Stimulated activated CD4-positive, alpha-beta T cell treated with anti-CD3 and anti-CD28 coated beads, Interleukin-12 subunit alpha, Interleukin-12 subunit beta, amount 100 ng/mL, for 24 hours (primary cell): ENCODE results near the gene KCNK5.

Source experiments
- DNase-seq, 2 experiments: peaks; one replicate each; pipeline ENCODE4 v3.0.0-alpha.2; 2020; ENCODE audit warnings: low read depth in 2 of 2

The KCNK5 gene

GRCh38 chr6:39172377-39172757 lies 56.9 kb downstream of the KCNK5 start:
- no peak for DNase-seq

DNA sequence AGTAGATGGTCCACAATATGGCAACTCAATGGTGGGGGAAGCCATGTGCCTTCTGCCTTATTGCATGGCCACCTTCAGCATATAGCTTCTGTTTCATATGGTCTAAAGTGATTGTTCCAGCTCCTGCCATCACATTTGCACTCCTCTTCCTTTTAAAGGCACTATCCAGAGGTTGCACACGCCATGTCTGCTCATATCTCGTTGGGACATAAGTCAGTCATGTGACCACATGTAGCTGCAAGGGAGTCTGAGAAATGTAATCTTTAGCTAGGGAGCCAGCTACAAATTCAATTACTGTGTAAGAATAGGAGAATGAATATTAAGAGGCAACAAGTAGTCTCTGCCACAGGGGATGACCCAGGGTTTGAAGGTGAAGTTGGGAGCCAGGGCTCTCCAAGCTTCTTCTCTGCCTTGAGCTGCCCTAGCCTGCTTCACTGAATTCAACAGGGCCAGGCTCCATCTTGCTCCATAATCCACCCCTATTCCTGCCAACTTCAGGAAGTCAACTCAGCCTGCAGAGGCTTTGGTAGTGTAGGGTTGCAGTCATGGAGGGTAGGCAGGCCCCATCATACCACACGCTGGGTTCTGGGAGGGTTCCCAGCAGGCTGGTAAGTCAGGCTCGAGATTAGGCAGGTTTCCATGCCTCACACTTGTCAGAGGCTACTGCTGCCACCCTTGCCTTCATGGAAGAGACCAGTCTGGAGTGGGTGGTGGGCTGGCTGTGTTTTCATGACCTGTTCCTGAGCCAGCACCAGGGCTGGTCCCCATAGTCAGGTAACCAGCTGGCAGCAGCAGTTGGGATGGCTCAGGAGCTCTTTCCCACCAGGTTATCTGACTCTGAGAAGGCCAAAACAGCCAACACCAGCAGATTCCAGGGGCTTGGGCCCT lies 57.5 kb downstream of the KCNK5 start:
- no peak for DNase-seq

DNA sequence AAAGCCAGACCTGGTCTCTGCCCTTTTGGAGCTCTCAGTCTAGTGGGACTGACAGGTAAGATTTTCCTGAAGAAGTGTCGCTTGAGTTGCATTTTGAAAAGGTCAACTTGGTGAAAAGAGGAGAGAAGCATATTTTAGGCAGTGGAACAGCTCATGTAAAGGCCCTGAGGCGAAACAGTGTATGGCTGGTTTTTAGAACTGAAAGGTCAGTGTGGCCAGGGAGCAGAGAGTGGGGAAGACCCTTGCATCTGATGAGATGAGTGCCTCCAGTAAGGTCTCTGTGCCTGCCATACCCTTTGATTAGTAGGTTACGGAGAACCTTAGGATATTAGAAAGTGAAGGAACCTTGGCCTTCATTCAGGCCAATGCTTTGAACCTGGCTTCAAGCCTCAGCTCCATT lies 58.4 kb downstream of the KCNK5 start:
- DNase-seq = no peak

DNA sequence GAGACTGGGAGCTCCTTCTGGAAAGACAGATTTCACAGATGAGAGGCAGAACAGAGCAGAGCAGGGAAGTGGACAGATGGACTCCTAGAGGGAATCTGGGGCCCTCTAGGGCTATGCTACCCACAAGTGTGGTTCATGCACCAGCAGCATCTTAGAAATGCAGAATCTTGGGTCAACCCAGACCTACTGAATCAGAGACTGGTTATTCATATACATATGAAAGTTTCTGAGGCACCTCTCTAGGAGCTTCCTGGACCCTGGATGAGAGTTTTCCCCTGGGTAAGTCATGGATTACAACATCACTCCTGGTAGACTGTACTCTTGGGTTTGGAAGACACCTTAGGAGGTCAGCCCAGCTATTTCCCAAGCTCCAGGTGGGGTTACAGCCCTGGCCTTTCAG lies 58.9 kb downstream of the KCNK5 start:
- DNase-seq = no peak

- no peak for DNase-seq
Measured at GRCh38 chr6:39169448-39170344, 59.6 kb downstream of the KCNK5 start.

GRCh38 chr6:39167866-39168625 lies 61.2 kb downstream of the KCNK5 start:
- DNase-seq = no peak

DNA sequence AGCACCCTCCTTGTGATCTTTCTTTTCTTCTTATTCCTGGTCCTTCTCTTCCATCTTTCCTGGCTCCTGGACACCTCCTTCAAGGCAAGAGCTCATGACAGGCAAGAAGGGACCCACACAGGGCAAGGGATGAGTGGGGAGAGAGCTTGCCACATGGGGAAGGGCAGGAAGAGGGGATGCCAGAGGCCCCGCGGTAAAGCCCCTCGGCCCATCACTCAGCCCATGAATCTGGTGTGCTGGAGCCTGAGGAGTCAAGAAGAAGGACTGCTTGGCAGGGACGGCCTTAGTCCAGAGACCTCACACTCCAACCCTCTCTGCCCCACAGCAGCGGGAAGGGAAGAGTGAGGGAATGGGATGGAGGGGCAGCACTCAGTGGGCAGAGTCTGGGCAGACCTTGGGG lies 62.0 kb downstream of the KCNK5 start:
- DNase-seq = no peak

- DNase-seq = no peak
Measured at GRCh38 chr6:39166912-39167290, 62.4 kb downstream of the KCNK5 start.

DNA sequence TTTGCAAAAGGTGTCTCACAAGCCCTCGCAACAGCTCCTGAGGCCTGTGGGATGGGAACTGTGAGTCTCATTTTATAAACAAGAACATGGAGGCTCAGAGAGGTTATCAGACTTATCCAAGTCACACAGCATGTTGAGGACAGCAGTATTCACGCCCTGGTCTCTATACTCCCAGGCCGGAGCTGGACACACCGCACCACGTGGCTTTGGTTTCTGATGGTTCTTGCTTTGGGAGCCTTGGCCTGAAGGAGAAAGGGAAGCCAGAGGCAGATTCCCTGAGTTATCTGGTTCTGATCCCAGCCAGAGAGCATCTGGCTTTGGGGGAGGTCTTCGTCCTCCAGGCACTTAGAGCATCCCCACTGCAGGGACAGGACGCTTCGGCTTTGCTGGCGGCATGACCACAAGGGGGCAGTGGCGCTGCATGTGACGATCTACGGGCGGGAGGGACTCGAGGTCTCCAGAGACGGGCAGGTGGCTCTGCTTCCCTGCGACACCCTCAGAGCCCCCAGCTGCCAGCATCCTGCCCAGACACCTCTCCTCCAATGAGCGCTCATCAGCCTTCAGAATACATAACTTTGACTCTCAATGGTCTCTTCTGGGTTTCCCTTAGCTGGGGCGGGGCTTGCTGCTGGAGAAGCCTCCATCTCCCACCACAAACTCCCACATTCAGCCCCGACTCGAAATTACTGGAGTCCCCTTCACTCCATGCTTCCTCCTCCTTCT lies 62.9 kb downstream of the KCNK5 start:
- peak; percentile 77 to 87 for DNase-seq

DNA sequence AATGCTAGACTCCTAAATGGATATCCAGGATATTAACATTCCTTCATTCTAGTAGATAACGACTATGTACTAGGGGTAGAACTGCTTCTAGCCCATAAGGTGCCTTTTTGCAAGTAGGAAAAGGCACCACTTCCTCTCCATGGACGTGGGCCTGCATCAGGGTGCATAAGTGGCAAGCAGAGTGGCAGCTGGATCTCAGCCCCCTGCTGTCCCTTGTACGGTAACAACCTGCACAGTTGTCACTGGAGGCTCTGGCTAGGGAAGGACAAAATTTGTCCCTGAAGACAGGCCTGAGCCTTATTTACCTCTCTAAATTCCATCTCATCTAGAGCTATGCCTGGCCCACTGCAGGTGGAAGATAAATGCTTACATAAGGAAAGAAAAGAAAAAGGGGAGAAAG lies 71.8 kb downstream of the KCNK5 start:
- DNase-seq = no peak

DNA sequence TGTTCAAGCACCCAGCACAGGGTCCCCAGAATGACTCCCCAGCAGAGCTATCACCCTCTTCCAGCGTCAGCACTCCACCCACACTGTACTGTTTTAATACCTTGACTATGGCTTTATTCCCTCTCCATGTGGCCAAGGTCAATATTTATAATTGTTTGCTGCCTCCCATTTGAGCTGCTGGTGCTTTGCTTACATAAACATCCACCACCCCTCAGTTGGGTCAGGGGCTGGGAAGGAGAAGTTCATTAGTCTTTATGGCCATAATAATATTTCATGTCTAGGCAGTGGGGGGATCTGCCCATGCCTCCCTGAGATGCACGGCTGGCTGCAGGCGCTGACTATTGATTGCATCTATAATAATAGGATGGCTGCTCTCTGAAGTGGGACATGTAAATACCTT lies 72.5 kb downstream of the KCNK5 start:
- no peak for DNase-seq

- no peak for DNase-seq
Measured at GRCh38 chr6:39154705-39155104, 74.6 kb downstream of the KCNK5 start.

DNA sequence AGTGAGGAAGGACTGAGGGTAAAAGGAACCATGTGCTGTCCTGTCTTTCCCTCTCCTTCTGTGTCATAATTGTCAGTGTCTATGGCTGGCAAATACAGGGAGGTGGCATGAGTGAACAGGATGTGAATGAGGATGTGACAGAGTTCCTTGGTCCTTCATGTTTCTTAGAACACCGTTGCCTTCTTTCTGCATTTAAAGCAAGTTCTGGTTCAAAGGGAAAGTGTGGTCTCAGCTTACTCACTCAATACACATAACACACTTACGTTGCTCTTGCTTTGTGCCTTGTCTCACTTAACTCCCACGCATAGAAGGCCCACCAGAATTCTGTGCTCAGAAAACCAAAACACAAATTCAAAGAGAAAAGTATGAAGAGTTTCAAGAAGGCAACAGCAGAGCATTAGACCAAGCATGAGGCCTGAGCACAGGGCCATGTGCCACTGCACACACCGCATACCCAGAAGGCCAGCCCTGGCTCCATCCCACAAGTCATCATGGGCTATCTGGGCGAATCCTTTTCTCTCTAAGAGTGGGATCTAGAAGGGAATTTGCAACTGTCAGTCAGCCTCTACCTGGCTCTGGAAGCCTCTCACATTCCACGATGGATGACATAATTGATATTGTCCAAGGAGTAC lies 75.4 kb downstream of the KCNK5 start:
- DNase-seq = no peak

GRCh38 chr6:39152262-39152661 lies 77.0 kb downstream of the KCNK5 start:
- no peak for DNase-seq

- DNase-seq = no peak
Measured at GRCh38 chr6:39151211-39151610, 78.1 kb downstream of the KCNK5 start.

DNA sequence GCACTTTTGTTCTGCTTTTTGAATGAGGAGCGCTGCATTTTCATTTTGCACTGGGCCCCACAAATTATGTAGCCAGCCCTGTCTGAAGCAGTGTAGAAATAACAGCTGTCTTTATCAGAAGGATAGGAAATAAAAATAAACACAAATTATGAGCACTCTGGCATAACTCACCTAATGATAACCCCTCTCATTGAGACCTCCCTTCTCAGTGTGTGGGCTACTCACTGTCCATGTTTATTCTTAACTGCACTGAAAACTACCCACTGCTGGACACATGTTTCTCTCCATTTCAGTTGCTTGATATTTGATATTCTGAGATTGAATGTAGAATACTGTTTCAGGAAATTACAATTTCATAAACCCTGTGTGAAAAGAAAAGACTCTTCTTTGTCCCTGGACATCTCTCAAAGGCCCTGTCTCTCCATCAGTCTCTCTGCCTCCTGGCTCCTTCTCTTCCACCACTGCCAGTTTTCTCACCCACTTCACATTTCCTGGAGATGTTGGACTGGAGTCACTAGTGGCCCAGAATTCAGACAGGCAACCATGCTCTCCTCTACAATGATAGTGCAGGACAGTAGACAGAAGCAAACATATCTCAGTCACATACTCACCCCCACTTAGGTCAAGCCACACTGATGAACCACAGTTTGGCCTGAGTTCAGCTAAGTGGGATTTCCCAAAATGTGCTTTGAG lies 84.6 kb downstream of the KCNK5 start:
- no peak for DNase-seq

DNA sequence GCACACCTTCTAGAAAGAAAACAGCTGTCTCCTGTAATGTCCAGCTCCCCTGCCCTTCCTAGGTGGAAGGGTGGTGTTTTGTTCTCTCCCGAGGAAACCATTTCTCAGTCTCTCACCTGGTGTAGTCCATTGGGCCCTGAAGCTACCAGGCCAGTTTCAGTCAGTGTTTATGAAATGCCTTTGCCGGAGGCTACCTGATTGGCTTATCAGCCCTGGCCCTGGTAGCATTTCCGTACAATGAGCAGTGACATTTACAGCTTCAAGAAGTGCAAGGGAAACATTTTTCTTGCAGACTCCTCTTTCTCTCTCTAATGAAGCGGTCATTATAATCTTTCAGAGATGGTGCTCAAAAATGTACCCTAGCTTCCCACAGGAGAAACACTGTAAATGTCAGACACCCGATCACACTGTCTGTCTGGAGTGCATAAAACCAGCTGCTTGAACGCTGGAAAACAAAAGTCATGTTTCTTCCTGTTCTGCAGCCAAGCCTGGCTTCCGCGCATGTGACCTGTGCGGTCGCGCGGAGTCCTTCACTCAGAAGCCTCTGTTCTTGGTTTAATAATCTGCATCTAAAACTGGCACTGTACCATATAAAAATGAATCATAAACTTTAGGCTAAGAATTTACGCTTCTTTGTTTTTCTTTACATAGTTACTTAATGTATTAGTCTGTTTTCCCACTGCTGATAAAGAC lies 85.9 kb downstream of the KCNK5 start:
- no peak for DNase-seq

GRCh38 chr6:39140556-39141167 lies 88.6 kb downstream of the KCNK5 start:
- DNase-seq = no peak
